Measurements from ENCODE around the gene NDUFA3. TPM values are rescaled to one million over a fixed set of nuclear protein-coding genes. Genes with fewer than 3 reads are reported as not detected.

The NDUFA3 gene
- total RNA-seq, 2 donors from 2014 or later = 4.7 to 5.3 TPM

DNA sequence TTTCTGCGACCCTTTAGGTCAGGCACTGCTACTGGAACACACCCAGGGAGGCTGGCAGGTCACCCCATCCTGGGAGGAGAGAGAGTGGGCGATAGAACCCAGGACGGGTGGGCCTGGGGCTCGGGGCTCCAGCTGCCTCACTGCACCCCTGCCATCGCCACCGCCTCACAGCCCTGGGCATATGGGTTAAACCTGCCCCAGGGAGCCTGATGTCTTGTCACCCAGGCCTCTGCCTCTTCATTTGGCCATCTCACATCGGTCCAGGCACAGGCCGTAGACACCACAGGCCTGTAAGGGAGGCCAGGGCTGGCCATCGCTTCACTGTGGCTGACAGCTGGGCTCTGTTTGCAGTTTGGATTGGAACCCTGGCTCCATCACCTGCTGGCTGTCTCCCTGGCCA, 23.1 kb downstream of the NDUFA3 start:
- Histone ChIP-seq H3K9me3 (no peaks in the 10 kb centered on the region), H3K4me3 (no peak overlapping the region), H3K27ac (no peak overlapping the region), H3K4me1 (no peaks in the 10 kb centered on the region), H3K27me3 (no peaks in the 10 kb centered on the region), H3K36me3 (replicated peaks in 1 of 2; ENCODE audit: insufficient read depth in 1 of 2, low read depth in 2 of 2) (peaks cover 10 to 53% of the 10 kb centered on the region in 2 donors)
- 80 to 82% methylated on average over 1 to 8 of the region's 9 CpGs for WGBS, 2 donors
- ATAC-seq (no peak), DNase-seq (no peak)
- TF ChIP-seq, protein P1, sequence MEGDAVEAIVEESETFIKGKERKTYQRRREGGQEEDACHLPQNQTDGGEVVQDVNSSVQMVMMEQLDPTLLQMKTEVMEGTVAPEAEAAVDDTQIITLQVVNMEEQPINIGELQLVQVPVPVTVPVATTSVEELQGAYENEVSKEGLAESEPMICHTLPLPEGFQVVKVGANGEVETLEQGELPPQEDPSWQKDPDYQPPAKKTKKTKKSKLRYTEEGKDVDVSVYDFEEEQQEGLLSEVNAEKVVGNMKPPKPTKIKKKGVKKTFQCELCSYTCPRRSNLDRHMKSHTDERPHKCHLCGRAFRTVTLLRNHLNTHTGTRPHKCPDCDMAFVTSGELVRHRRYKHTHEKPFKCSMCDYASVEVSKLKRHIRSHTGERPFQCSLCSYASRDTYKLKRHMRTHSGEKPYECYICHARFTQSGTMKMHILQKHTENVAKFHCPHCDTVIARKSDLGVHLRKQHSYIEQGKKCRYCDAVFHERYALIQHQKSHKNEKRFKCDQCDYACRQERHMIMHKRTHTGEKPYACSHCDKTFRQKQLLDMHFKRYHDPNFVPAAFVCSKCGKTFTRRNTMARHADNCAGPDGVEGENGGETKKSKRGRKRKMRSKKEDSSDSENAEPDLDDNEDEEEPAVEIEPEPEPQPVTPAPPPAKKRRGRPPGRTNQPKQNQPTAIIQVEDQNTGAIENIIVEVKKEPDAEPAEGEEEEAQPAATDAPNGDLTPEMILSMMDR (IDR thresholded peaks at IDR 0.05) = no peak
- no peak for TF ChIP-seq POLR2A (IDR thresholded peaks at IDR 0.05)
- intact Hi-C loops (cut with DNase I) = no loop called here

DNA sequence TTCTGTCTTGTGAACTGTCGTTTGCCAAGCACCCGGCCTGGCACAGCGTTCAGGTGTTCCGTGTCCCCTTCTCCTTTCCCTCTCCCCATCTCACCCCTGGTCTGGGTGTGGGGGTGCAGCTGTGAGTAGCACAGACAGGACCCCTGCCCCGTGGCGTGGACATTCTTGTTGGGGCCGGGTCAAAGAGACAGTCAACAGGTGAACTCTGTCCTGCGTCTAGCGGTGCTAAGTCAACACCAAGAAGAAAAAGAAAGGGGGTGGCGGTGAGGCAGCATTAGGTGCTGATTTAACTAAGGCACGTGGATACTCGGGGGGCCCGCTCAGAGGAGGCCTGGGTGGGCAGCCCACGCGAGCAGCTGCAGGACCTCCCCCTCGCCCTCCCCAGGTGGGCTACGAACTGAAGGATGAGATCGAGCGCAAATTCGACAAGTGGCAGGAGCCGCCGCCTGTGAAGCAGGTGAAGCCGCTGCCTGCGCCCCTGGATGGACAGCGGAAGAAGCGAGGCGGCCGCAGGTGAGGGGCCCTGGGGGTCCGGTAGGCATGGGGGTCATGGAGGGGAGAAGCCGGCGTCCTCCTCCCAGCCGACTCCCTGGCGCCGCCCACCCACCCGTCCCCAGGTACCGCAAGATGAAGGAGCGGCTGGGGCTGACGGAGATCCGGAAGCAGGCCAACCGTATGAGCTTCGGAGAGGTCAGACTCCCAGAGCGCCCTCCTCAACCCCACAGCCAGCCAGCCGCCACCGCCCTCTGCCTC, 25.2 kb downstream of the NDUFA3 start:
- Histone ChIP-seq H3K4me3 (no peak overlapping the region), H3K4me1 (no peaks in the 10 kb centered on the region), H3K27ac (no peak overlapping the region), H3K9me3 (no peaks in the 10 kb centered on the region), H3K27me3 (no peaks in the 10 kb centered on the region), H3K36me3 (replicated peaks in 1 of 2; ENCODE audit: insufficient read depth in 1 of 2, low read depth in 2 of 2) (peaks cover 10 to 45% of the 10 kb centered on the region in 2 donors)
- 91 to 94% methylated on average over 32 to 34 of the region's 44 CpGs for WGBS, 2 donors
- ATAC-seq (no peak), DNase-seq (no peak)
- no peak for TF ChIP-seq POLR2A (IDR thresholded peaks at IDR 0.05)
- TF ChIP-seq, protein P1 (IDR thresholded peaks at IDR 0.05) = no peak
- intact Hi-C loops (cut with DNase I) = no loop called here

DNA sequence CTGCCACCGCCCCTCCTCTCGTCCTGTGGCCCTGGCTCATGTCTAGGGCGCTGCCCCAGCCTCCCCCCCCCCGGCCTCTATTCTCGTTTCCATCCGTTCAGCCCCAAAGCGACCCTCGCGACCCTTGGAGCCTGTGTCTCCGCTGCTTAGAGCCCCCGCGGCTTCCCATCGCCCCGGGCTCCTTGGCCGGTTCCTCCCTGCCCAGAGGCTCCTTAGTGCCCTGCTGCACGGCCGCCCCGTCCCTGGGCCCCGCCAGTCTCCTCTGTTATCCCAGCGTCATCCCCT, 25.7 kb downstream of the NDUFA3 start:
- no peak overlapping the region for H3K4me3 ChIP-seq
- H3K4me1 ChIP-seq = no peaks in the 10 kb centered on the region
- DNase-seq (no peak), ATAC-seq (no peak)
- H3K27ac ChIP-seq = no peak overlapping the region
- intact Hi-C loops (cut with DNase I) = no loop called here
- peaks cover 10 to 43% of the 10 kb centered on the region in 2 donors for H3K36me3 ChIP-seq (replicated peaks in 1 of 2; ENCODE audit: insufficient read depth in 1 of 2, low read depth in 2 of 2)
- no peaks in the 10 kb centered on the region for H3K9me3 ChIP-seq
- no peaks in the 10 kb centered on the region for H3K27me3 ChIP-seq
- WGBS, 2 donors = 88 to 95% methylated on average over 18 to 20 of the region's 20 CpGs
- TF ChIP-seq POLR2A (IDR thresholded peaks at IDR 0.05) = no peak
- TF ChIP-seq, protein P1 (IDR thresholded peaks at IDR 0.05) = no peak

DNA sequence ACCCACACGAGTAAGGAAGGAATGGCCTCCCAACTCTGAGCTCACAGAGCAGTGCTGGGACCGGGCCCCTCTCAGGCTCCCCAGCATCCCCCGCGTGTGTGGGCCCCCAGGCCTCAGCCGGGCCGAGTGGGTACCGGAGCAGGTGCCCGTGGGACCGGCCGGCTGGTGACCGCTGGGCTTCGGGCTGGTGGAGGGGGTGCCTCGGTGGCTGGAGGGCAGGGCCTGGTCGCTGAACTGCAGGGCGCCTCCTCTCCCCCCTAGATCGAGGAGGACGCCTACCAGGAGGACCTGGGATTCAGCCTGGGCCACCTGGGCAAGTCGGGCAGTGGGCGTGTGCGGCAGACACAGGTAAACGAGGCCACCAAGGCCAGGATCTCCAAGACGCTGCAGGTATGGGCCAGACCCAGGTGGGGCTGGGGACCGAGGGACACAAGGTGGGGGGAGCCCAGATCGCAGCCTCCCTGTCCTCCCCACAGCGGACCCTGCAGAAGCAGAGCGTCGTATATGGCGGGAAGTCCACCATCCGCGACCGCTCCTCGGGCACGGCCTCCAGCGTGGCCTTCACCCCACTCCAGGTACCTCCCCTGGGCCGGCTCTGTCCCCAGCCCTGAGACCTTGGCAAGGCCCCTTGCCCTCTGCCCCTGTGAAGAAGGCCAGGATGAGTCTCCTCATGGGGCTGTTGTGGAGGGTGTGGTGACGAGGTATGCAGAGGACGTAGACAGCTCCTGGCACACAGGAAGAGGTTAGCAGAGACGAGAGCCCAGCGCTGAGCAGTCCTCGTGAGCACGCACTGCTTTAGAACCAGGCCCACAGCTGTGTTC, 26.4 kb downstream of the NDUFA3 start:
- Histone ChIP-seq H3K27me3 (no peaks in the 10 kb centered on the region), H3K9me3 (no peaks in the 10 kb centered on the region), H3K4me3 (no peak overlapping the region), H3K27ac (no peak overlapping the region), H3K36me3 (replicated peaks in 1 of 2; ENCODE audit: insufficient read depth in 1 of 2, low read depth in 2 of 2) (peaks cover 10 to 40% of the 10 kb centered on the region in 2 donors), H3K4me1 (no peaks in the 10 kb centered on the region)
- DNase-seq (no peak), ATAC-seq (no peak)
- no peak for TF ChIP-seq POLR2A (IDR thresholded peaks at IDR 0.05)
- TF ChIP-seq, protein P1 (IDR thresholded peaks at IDR 0.05) = no peak
- 96 to 97% methylated on average over 11 to 40 of the region's 41 CpGs for WGBS, 2 donors
- intact Hi-C loops (cut with DNase I) = no loop called here
